BLaER1 (cell line): ENCODE results near the gene IGSF8.

ENCODE experiments used
- H3K27ac ChIP-seq: shearing (Covaris generic); formaldehyde crosslinking; 2 replicates; pipeline ENCODE4 v1.8.1; 2022
- H3K27me3 ChIP-seq: shearing (Covaris generic); formaldehyde crosslinking; 2 replicates; pipeline ENCODE4 v1.8.1; 2022
- H3K36me3 ChIP-seq: shearing (Covaris generic); formaldehyde crosslinking; 2 replicates; pipeline ENCODE4 v1.8.1; 2022
- H3K4me1 ChIP-seq: shearing (Covaris generic); formaldehyde crosslinking; 2 replicates; pipeline ENCODE4 v1.8.1; 2022
- H3K4me2 ChIP-seq: shearing (Covaris generic); formaldehyde crosslinking; 2 replicates; pipeline ENCODE4 v1.8.1; 2022
- H3K4me3 ChIP-seq: shearing (Covaris generic); formaldehyde crosslinking; 2 replicates; pipeline ENCODE4 v1.8.1; 2022
- H3K9ac ChIP-seq: shearing (Covaris generic); formaldehyde crosslinking; 2 replicates; pipeline ENCODE4 v1.8.1; 2022
- H3K9me3 ChIP-seq: shearing (Covaris generic); formaldehyde crosslinking; 2 replicates; pipeline ENCODE4 v1.8.1; 2022
- H4K20me1 ChIP-seq: shearing (Covaris generic); formaldehyde crosslinking; 2 replicates; pipeline ENCODE4 v1.8.1; 2022
- Cebpa-rat ChIP-seq: shearing (Covaris generic); IDR thresholded peaks from 2 replicates; pipeline ENCODE4 v1.8.1; 2022

The IGSF8 gene

DNA sequence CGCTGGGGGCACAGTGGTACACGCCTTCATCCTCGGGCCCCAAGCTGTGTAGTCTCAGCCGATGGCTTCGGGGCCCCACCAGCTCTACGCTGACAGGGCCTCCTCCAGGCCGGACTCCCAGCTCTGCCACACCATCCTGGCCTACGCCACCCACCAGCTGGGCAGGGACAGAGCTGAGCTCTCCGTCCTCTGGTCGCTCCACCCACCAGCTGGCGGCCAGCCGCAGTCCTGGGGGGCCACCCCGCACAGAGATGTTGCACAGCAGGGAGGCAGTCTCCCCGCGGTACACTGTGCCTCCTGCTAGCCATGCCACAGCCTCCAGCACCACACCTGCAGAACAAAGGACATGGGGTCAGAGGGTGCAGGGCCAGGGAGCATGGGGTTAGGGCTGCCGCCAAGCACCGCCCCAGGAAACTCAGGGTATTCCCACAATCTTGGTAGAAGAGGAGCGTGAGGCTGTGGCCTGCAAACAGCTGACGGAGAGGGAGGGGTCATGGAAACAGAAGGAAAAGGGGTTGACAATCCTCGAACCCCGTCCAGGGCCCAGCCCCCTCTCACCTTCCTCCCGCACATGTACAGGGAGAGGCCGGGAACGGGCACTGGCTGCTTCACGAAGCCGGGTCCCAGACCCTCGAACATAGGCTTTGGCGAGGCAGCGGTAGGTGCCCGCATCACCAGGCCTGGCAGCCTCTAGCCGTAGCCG is 5.9 kb downstream of the IGSF8 start:
- no peaks in the 10 kb centered on the region for H3K9me3 ChIP-seq
- H4K20me1 ChIP-seq: peaks cover 47% of the 10 kb centered on the region
- peaks cover 77% of the 10 kb centered on the region for H3K36me3 ChIP-seq
- no peak overlapping the region for H3K27ac ChIP-seq
- H3K4me3 ChIP-seq: no peak overlapping the region
- H3K27me3 ChIP-seq: no peaks in the 10 kb centered on the region
- H3K4me2 ChIP-seq: no peak overlapping the region
- H3K4me1 ChIP-seq: peaks cover 43% of the 10 kb centered on the region
- TF ChIP-seq Cebpa-rat: no peak
- no peak overlapping the region for H3K9ac ChIP-seq

DNA sequence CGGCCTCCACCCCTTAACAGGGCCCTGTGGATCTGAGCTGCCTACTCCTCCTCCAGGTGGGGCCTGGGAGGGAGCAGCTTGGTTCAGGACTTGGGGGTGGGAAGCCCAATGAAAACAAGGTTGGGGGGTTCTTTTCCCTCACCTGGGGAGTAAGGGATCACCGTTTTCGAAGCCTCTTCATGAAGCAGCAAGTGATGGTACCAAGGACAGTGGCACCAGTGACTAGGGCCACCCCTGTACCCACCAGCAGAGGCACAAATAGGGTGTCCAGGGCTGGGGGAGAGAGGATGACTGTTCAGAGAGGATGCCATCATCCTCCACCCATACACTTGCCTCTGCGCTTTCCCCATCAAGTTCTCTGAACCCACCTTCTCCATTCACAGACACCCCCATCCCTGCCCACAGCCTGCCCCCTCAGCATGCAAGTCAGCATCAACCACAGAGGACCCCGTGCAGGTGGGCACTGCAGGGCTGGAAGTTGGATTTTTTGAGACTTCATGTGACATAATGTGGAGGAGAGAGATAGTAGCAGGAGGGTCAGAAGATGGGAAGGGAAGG is 6.7 kb downstream of the IGSF8 start:
- no peak for TF ChIP-seq Cebpa-rat
- H3K27ac ChIP-seq: no peak overlapping the region
- peaks cover 35% of the 10 kb centered on the region for H3K4me1 ChIP-seq
- H3K9me3 ChIP-seq: no peaks in the 10 kb centered on the region
- no peak overlapping the region for H3K4me3 ChIP-seq
- no peaks in the 10 kb centered on the region for H3K27me3 ChIP-seq
- peaks cover 40% of the 10 kb centered on the region for H4K20me1 ChIP-seq
- peaks cover 84% of the 10 kb centered on the region for H3K36me3 ChIP-seq
- no peak overlapping the region for H3K9ac ChIP-seq
- H3K4me2 ChIP-seq: no peak overlapping the region

DNA sequence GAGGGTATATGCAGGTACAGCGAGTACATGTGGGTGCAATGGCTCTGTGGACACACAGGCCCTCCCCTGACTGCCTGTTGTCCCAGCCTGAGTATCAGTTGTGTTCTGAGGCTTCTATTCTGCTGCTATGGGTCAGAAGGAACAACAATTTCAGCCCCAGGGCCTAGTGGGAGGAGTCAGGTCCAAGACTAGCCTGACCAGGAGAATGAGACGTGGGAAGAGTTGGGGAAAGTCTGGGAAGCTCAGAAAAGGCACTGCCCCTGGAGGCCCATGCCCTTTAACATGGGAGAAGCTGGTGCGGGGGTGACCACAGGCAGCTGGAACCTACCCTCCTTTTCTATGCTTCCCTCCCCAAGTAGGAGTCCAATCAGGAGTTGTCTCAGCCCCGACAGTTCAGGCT is 7.7 kb downstream of the IGSF8 start:
- H3K4me1 ChIP-seq: peaks cover 26% of the 10 kb centered on the region
- no peak for TF ChIP-seq Cebpa-rat

DNA sequence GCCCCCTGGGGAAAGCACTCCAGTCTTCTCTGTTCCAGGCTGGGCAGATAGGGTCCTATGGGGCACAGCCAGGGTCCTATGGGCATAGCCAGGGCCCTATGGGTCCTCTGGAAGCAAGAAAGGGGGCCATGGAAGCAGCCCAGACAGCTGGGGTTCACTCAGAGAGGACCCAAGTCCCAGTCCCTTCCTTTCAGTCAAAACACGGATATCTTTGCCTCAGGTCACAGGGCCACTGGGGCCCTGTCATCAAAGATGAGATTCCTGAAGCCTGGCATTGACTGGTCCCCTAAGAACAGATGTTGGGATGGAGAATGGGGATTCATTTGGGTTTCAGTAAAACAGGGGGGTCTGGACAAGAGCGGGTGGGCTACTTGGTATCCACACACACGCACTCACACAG is 8.5 kb downstream of the IGSF8 start:
- Histone ChIP-seq H3K4me1 (peaks cover 17% of the 10 kb centered on the region), H3K36me3 (peaks cover 85% of the 10 kb centered on the region), H3K9ac (no peak overlapping the region), H3K4me2 (no peak overlapping the region), H3K4me3 (no peak overlapping the region), H4K20me1 (peaks cover 21% of the 10 kb centered on the region), H3K27ac (no peak overlapping the region), H3K27me3 (no peaks in the 10 kb centered on the region), H3K9me3 (no peaks in the 10 kb centered on the region)
- TF ChIP-seq Cebpa-rat: no peak

More for the DNA sequence above, 7.7 kb downstream of the IGSF8 start:
- no peak overlapping the region for H3K4me2 ChIP-seq
- H3K36me3 ChIP-seq: peaks cover 90% of the 10 kb centered on the region
- H3K27me3 ChIP-seq: no peaks in the 10 kb centered on the region
- H3K4me3 ChIP-seq: no peak overlapping the region
- no peak overlapping the region for H3K27ac ChIP-seq
- H3K9ac ChIP-seq: no peak overlapping the region
- peaks cover 30% of the 10 kb centered on the region for H4K20me1 ChIP-seq
- no peaks in the 10 kb centered on the region for H3K9me3 ChIP-seq

DNA sequence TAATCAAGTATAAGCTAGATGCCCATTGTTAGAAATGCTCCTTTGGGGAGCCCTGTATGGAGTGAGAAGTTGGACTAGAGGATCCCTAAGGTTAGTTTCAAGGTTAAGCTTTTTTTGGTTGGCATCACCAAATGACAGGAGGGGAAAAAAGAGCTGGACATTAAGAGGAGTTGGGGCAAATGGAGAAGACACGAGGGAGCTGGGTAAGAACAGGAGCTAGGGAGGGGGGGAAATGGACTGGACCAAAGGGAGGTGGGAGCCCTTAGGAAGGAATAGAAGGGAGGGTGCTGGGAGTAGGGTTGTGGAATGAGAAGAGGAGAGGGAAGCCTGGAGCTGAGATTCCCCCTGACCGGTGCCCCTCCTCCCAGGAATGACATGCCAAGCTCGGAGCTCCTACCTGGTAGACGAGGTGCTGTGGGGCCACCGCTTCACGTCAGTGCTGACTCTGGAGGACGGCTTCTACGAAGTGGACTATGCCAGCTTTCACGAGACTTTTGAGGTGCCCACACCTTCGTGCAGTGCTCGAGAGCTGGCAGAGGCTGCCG is 11.2 kb downstream of the IGSF8 start:
- Histone ChIP-seq H3K4me1 (no peaks in the 10 kb centered on the region), H3K9ac (no peak overlapping the region), H4K20me1 (peaks cover 6% of the 10 kb centered on the region; the same call in 1 of the 2 replicates), H3K4me3 (no peak overlapping the region), H3K9me3 (no peaks in the 10 kb centered on the region), H3K4me2 (no peak overlapping the region), H3K36me3 (peaks cover 69% of the 10 kb centered on the region), H3K27me3 (no peaks in the 10 kb centered on the region), H3K27ac (no peak overlapping the region)
- no peak for TF ChIP-seq Cebpa-rat

DNA sequence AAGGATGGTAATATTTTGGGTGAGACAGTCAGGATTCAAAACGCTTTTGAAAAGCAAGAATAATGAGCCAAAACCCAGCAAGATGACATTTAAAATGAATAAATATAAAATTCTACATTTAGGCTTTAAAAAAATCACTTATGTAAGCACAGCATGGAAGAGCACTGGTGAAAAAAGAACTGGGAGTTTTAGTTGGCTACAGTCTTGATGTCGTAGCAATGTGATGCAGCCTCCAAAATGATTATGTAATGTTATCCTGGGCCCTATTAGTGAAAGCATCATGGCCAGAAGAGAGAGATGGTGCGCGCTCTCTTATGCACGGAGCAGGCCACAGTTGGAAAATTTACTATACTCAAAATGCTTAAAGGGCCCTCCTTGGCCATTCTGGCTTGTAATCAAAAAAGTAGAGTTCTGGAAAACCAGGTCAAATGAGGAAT is 11.9 kb downstream of the IGSF8 start:
- Histone ChIP-seq H3K27ac (no peak overlapping the region), H3K27me3 (no peaks in the 10 kb centered on the region)

DNA sequence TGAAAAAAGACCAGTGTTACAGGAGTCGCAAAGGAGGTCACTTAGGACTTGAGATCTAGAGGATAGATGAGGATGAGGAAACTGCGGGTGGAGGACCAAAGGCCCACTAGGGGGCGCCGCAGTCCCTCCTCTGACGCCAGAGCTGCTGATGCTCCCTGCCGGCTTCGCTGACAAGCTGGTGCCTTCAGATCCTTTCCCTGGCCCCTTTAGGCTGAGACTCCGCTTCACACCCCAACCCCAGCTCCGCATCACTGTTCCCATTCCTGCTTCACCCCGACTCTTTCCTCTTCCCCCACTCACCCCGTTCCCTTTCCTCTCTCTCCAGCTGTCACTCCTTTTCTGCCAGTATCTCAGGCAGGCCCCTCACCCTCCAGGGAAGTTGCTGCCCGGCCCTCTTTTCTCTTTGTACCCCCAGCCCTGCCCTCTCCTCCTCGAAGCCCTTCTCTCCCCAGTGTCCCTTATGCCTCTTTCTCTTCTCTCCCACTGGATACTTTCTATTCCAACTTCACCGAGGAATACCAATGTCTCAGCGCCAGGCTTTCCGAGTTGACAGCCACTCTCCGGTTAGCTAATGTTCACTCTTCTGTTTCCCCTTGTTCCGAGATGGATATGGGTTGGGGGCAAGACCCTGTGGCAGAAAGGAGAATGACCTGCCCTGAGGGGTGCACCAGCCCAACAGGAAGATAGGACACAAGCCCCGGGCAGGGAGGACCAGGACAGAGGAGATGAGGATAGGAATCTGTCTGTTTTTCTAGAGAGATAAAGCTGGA is 12.5 kb downstream of the IGSF8 start:
- Histone ChIP-seq H3K9me3 (no peaks in the 10 kb centered on the region), H3K36me3 (peaks cover 56% of the 10 kb centered on the region), H3K4me1 (peaks cover 8% of the 10 kb centered on the region), H3K9ac (no peak overlapping the region), H3K4me2 (no peak overlapping the region), H4K20me1 (0 out of 2 replicates have a peak, but pooled peaks cover 5% of the 10 kb centered on the region), H3K27me3 (no peaks in the 10 kb centered on the region), H3K27ac (no peak overlapping the region), H3K4me3 (no peak overlapping the region)
- TF ChIP-seq Cebpa-rat: no peak

More for the DNA sequence above, 11.9 kb downstream of the IGSF8 start:
- Histone ChIP-seq H3K36me3 (peaks cover 62% of the 10 kb centered on the region), H4K20me1 (0 out of 2 replicates have a peak, but pooled peaks cover 5% of the 10 kb centered on the region), H3K9me3 (no peaks in the 10 kb centered on the region), H3K4me2 (no peak overlapping the region), H3K4me1 (peaks cover 2% of the 10 kb centered on the region), H3K9ac (no peak overlapping the region), H3K4me3 (no peak overlapping the region)
- no peak for TF ChIP-seq Cebpa-rat

DNA sequence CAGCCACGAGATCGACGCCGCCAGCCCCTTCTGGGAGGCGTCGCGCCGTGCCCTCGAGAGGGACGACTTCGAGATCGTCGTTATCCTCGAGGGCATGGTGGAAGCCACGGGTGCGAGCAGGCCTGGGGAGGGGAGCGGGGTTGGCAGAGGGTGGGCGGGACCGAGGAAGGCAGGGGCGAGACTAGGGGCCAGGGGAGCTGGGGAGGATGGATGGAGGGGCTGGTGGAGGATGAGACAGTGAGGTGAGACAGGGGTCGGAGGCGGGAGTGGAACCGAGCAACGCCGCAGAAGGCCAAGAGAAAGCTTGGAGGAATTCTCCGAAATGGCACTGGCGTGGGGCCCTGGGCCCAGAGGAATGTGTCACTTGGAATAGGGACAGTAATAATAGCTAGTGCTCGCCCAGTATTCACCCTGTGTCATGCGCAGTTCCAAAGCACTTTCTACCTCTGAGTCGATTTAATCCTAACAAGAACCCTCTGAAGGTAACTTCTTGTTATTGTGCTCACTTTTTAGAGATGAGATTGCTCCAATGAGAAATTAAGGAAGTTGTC is 13.6 kb downstream of the IGSF8 start:
- H3K9ac ChIP-seq: no peak overlapping the region
- no peak overlapping the region for H3K27ac ChIP-seq
- H3K4me2 ChIP-seq: no peak overlapping the region
- no peaks in the 10 kb centered on the region for H3K9me3 ChIP-seq
- H3K4me1 ChIP-seq: peaks cover 11% of the 10 kb centered on the region
- H3K27me3 ChIP-seq: no peaks in the 10 kb centered on the region
- peaks cover 46% of the 10 kb centered on the region for H3K36me3 ChIP-seq
- no peak overlapping the region for H3K4me3 ChIP-seq
- 0 out of 2 replicates have a peak, but pooled peaks cover 5% of the 10 kb centered on the region for H4K20me1 ChIP-seq
- no peak for TF ChIP-seq Cebpa-rat

DNA sequence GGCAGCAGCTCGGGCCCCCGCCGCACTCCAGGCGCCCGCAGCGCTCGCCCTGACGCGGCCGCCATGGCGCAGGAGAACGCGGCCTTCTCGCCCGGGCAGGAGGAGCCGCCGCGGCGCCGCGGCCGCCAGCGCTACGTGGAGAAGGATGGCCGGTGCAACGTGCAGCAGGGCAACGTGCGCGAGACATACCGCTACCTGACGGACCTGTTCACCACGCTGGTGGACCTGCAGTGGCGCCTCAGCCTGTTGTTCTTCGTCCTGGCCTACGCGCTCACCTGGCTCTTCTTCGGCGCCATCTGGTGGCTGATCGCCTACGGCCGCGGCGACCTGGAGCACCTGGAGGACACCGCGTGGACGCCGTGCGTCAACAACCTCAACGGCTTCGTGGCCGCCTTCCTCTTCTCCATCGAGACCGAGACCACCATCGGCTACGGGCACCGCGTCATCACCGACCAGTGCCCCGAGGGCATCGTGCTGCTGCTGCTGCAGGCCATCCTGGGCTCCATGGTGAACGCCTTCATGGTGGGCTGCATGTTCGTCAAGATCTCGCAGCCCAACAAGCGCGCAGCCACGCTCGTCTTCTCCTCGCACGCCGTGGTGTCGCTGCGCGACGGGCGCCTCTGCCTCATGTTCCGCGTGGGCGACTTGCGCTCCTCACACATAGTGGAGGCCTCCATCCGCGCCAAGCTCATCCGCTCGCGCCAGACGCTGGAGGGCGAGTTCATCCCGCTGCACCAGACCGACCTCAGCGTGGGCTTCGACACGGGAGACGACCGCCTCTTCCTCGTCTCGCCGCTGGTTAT is 14.2 kb downstream of the IGSF8 start:
- Histone ChIP-seq H3K36me3 (peaks cover 40% of the 10 kb centered on the region), H3K27ac (no peak overlapping the region), H3K9ac (no peak overlapping the region), H3K4me1 (peaks cover 11% of the 10 kb centered on the region), H3K9me3 (no peaks in the 10 kb centered on the region), H3K27me3 (no peaks in the 10 kb centered on the region), H4K20me1 (0 out of 2 replicates have a peak, but pooled peaks cover 5% of the 10 kb centered on the region), H3K4me3 (no peak overlapping the region), H3K4me2 (no peak overlapping the region)
- no peak for TF ChIP-seq Cebpa-rat
